Inferior parietal cortex (tissue), 1 donor: ENCODE data around the gene IFNAR2.
A peak's percentile ranks its signal among the peaks of the same experiment; 100 is the strongest.
"Not testable (repeated sequence)": the region's sequence is repeated elsewhere in the genome, so short reads cannot be mapped to it uniquely, and the experiment has no call there.

ENCODE experiments used
- DNase-seq: peaks from one replicate; pipeline ENCODE4 v3.0.0-alpha.2; 2016; ENCODE audit errors: extremely low spot score

Gene IFNAR2

GRCh38 chr21:33244082-33244778 lies 14.5 kb downstream of the IFNAR2 start:
- no peak for DNase-seq

DNA sequence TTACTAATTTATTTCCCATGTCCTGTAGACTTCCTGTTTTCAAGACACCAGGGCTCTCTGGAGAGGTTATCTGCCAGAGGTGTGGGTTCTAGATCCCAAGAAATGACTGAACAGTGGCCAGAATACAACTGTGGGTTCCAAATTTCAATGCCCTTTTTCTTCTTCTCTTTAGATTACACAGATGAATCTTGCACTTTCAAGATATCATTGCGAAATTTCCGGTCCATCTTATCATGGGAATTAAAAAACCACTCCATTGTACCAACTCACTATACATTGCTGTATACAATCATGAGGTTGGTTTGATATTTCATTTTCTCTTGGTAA lies 15.0 kb downstream of the IFNAR2 start:
- DNase-seq = no peak

- DNase-seq = no peak
Measured at GRCh38 chr21:33245289-33245918, 15.7 kb downstream of the IFNAR2 start.

DNA sequence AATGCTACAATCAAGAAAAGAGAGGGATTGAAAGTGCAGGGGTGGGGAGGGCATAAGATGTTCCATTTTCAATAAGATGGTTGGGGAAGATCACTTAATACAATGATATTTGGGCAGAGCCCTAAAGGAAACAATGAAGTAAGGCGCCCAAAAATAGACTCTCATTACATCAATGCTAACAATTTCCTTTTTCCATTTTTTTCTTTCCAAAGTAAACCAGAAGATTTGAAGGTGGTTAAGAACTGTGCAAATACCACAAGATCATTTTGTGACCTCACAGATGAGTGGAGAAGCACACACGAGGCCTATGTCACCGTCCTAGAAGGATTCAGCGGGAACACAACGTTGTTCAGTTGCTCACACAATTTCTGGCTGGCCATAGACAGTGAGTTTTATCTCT lies 16.8 kb downstream of the IFNAR2 start:
- DNase-seq = no peak

GRCh38 chr21:33246963-33247362 lies 17.2 kb downstream of the IFNAR2 start:
- DNase-seq = no peak

- no peak for DNase-seq
Measured at GRCh38 chr21:33247599-33247998, 17.9 kb downstream of the IFNAR2 start.

GRCh38 chr21:33249331-33250002 lies 19.7 kb downstream of the IFNAR2 start:
- no peak for DNase-seq

DNA sequence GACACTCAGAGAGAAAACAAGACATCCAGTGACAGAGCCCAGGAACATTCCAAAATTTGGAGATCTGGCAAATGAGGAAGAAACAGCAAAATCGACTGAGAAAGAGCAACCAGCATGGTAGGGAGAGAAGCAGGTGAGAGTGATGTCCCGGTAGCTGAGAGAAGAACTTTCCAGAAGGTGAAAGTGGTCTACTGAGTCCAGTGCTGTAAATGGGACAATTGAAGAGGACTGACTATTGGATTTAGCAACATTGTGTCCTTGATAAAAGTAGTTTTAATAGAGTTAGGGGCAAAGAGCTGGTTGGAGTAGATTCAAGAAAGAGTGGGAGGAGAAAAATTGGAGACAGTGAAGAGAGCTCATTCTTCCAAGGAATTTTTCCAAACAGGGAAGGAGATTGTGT lies 21.4 kb downstream of the IFNAR2 start:
- DNase-seq = no peak

DNA sequence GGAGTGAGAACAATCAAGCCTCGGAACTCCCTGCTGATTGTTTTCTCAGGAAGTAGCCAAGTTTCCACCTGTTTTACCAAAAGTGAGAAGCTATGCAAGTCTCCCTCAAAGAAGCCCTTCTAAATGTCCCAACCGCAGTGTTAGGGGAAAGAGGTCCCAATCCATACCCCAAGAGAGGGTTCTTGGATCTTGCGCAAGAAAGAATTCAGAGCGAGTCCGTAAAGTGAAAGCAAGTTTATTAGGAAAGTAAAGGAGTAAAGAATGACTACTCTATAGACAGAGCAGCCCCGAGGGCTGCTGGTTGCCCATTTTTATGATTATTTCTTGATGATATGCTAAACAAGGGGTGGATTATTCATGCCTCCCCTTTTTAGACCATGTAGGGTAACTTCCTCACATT lies 23.6 kb downstream of the IFNAR2 start:
- DNase-seq = not testable (repeated sequence)

GRCh38 chr21:33254766-33255165 lies 25.0 kb downstream of the IFNAR2 start:
- no peak for DNase-seq

DNA sequence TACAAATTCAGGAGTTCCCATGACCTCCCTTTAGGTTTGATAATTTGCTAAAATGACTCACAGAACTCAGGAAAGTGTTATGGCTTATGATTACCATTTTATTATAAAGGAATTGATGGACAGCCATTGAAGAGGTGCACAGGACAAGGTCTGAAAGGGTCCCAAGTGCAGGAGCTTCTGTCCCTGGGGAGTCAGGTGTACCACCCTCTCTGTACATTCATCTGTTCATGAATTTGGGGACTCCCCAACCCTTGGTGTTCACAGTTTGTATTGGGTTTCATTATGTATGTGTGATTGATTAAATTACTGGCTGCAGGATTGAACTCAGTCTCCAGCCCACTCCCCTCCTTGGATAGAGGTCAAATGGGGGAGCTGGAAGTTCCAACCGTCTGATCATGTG lies 25.7 kb downstream of the IFNAR2 start:
- DNase-seq = no peak

- no peak for DNase-seq
Measured at GRCh38 chr21:33256019-33256418, 26.3 kb downstream of the IFNAR2 start.

DNA sequence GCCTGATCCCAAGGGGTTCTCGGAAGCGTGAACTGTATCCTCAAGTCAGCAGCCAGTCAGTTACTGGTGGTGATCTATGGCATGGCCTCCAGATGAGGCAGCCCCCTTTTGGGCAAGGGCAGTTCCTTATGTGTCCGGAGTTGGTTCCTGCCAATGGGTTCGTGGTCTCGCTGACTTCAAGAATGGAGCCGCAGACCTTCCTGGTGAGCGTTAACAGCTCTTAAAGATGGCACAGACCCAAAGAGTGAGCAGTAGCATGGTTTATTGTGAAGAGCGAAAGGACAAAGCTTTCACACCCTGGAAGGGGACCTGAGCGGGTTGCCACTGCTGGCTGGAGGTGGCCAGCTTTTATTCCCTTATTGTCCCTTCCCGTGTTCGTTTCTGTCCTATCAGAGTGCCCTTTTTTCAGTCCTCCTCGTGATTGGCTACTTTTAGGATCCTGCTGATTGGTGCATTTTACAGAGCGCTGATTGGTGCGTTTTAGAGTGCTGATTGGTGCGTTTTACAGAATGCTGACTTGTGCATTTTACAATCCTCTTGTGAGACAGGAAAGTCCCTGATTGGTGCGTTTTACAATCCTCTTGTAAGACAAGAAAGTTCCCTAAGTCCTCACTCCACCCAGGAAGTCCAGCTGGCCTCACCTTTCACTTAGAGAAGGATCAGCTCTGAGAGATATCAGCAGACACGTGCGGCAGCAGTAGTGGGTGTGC lies 27.5 kb downstream of the IFNAR2 start:
- no peak for DNase-seq

- no peak for DNase-seq
Measured at GRCh38 chr21:33258475-33258874, 28.7 kb downstream of the IFNAR2 start.

DNA sequence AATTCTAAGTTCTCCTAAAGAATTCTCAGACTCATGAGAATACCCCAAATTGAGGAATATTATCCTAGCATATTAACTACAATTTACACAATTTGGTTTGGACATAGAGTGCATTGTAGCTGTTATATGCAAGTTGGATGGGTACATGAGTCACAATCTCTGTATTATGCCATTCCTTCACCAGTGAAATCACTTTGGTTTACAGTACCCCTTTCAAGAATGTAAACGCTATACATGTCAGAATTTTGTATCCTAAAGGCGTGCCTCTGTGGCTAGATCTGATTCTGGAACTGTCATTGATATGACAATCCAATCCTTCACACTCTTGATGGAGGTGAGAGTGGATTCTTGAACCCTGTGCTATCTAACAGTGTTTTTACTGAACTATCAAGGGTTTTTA lies 29.7 kb downstream of the IFNAR2 start:
- DNase-seq = no peak

- DNase-seq = no peak
Measured at GRCh38 chr21:33259995-33260394, 30.3 kb downstream of the IFNAR2 start.

GRCh38 chr21:33261635-33262034 lies 31.9 kb downstream of the IFNAR2 start:
- no peak for DNase-seq

GRCh38 chr21:33262921-33263320 lies 33.2 kb downstream of the IFNAR2 start:
- DNase-seq = no peak

GRCh38 chr21:33264561-33264960 lies 34.8 kb downstream of the IFNAR2 start:
- no peak for DNase-seq

GRCh38 chr21:33265664-33266049 lies 35.9 kb downstream of the IFNAR2 start:
- peak; percentile 25 for DNase-seq

GRCh38 chr21:33266050-33266788 lies 36.5 kb downstream of the IFNAR2 start, which contains the start of gene IL10RB:
TSS of gene IL10RB (plus strand) at chr21:33266367. CDS start at chr21:33266466, 99 bp downstream.
- DNase-seq = peak; percentile 45

- DNase-seq = no peak
Measured at GRCh38 chr21:33266789-33267135, 37.0 kb downstream of the IFNAR2 start.
